Measurements from ENCODE around the gene AGBL5.

Gene AGBL5

GRCh38 chr2:27076323-27076722 lies 24.9 kb downstream of the AGBL5 start:
- H3K4me3 ChIP-seq (ENCODE audit: low read depth, low read length): no peak overlapping the region
- no peak for DNase-seq (ENCODE audit: low read depth)
- TF ChIP-seq CTCF (IDR thresholded peaks at IDR 0.05; ENCODE audit: low read depth, low read length, missing control alignments): no peak

GRCh38 chr2:27077231-27077630 lies 25.8 kb downstream of the AGBL5 start:
- no peak for TF ChIP-seq CTCF (IDR thresholded peaks at IDR 0.05; ENCODE audit: low read depth, low read length, missing control alignments)
- H3K4me3 ChIP-seq (ENCODE audit: low read depth, low read length): no peak overlapping the region
- no peak for DNase-seq (ENCODE audit: low read depth)

- TF ChIP-seq CTCF (IDR thresholded peaks at IDR 0.05; ENCODE audit: low read depth, low read length, missing control alignments): no peak
- no peak for DNase-seq (ENCODE audit: low read depth)
- no peak within 1 kb of the TSS for H3K4me3 ChIP-seq (ENCODE audit: low read depth, low read length)
These were observed 27.1 kb downstream of the AGBL5 start, which contains the start of gene EMILIN1 for GRCh38 chr2:27078267-27079194. TSS of gene EMILIN1 (plus strand) at chr2:27078615. CDS start at chr2:27079066, 451 bp downstream.

- no peak for DNase-seq (ENCODE audit: low read depth)
- no peak overlapping the region for H3K4me3 ChIP-seq (ENCODE audit: low read depth, low read length)
- TF ChIP-seq CTCF (IDR thresholded peaks at IDR 0.05; ENCODE audit: low read depth, low read length, missing control alignments): no peak
These were observed 28.0 kb downstream of the AGBL5 start for GRCh38 chr2:27079233-27080139.

GRCh38 chr2:27080140-27080469 lies 28.6 kb downstream of the AGBL5 start:
- no peak for DNase-seq (ENCODE audit: low read depth)
- H3K4me3 ChIP-seq (ENCODE audit: low read depth, low read length): no peak overlapping the region
- TF ChIP-seq CTCF (IDR thresholded peaks at IDR 0.05; ENCODE audit: low read depth, low read length, missing control alignments): no peak

- TF ChIP-seq CTCF (IDR thresholded peaks at IDR 0.05; ENCODE audit: low read depth, low read length, missing control alignments): no peak
- DNase-seq (ENCODE audit: low read depth): no peak
- no peak overlapping the region for H3K4me3 ChIP-seq (ENCODE audit: low read depth, low read length)
These were observed 29.1 kb downstream of the AGBL5 start for GRCh38 chr2:27080603-27080936.
